CD4-positive, alpha-beta T cell (primary cell): ENCODE measurements around the gene STRN4. TPM values are rescaled to one million over a fixed set of nuclear protein-coding genes. Genes with fewer than 3 reads are reported as not detected.

Experiments used
- ATAC-seq: fragments of 200-7000 bp; cut with Tn5 transposase; one replicate; pipeline ENCODE4 v1.10.0; 2022; ENCODE audit warnings: mild to moderate bottlenecking; ENCODE audit not compliant: poor library complexity
- CTCF ChIA-PET: fragments of 350-600 bp; sonication (Branson Sonifier 250); formaldehyde crosslinking; loops from one replicate; lab custom pipeline; 2021; ENCODE audit warnings: antibody characterized with exemption, inconsistent platforms; lab: Charles Lee
- POLR2A ChIA-PET: fragments of 350-600 bp; sonication (Branson Sonifier 250); formaldehyde crosslinking; loops from one replicate; lab custom pipeline; 2021; ENCODE audit warnings: antibody characterized with exemption, inconsistent platforms; lab: Charles Lee
- DNase-seq, 14 experiments: peaks; one replicate each; pipeline ENCODE4 v3.0.0-alpha.2; 2013 to 2020; ENCODE audit warnings: mixed read lengths in 2 of 14
- H3K27ac ChIP-seq, 2 donors: one replicate each; pipeline versions ENCODE4 v1.5.1 to v1.7.0; 2013; ENCODE audit warnings: low read length in 2 of 2, low read depth in 1 of 2, mild to moderate bottlenecking in 1 of 2
- H3K27me3 ChIP-seq, 2 experiments: 1 replicate in 1 of 2; 2 replicates in 1 of 2; pipeline versions ENCODE4 v1.6.1 to v1.7.0; 2013; ENCODE audit warnings: low read length in 2 of 2, control low read depth in 1 of 2, mild to moderate bottlenecking in 1 of 2, moderate library complexity in 1 of 2; ENCODE audit not compliant: insufficient read depth in 2 of 2, control insufficient read depth in 1 of 2
- H3K36me3 ChIP-seq: one replicate; pipeline ENCODE4 v1.6.1; 2013; ENCODE audit warnings: low read length, control low read depth; ENCODE audit not compliant: insufficient read depth
- H3K4me1 ChIP-seq: one replicate; pipeline ENCODE4 v1.6.1; 2013; ENCODE audit warnings: low read length, control low read depth; ENCODE audit not compliant: insufficient read depth
- H3K4me3 ChIP-seq: one replicate; pipeline ENCODE4 v1.5.1; 2013; ENCODE audit warnings: mild to moderate bottlenecking, low read length, moderate library complexity
- H3K9me3 ChIP-seq, 2 experiments: 1 replicate in 1 of 2; 2 replicates in 1 of 2; pipeline versions ENCODE4 v1.6.1 to v1.7.0; 2013; ENCODE audit warnings: low read length in 2 of 2, mild to moderate bottlenecking in 2 of 2, control low read depth in 1 of 2, moderate library complexity in 1 of 2; ENCODE audit not compliant: control insufficient read depth in 1 of 2, insufficient read depth in 1 of 2
- H3K27ac Mint-ChIP-seq: one replicate; pipeline ENCODE4 v1.8.0; 2020; ENCODE audit warnings: mixed read lengths
- H3K27me3 Mint-ChIP-seq: one replicate; pipeline ENCODE4 v1.8.0; 2021; ENCODE audit warnings: mixed read lengths
- H3K36me3 Mint-ChIP-seq: one replicate; pipeline ENCODE4 v1.8.0; 2021; ENCODE audit warnings: low read depth, mixed read lengths
- H3K4me1 Mint-ChIP-seq: one replicate; pipeline ENCODE4 v1.8.0; 2021; ENCODE audit warnings: low read depth, mixed read lengths
- H3K4me3 Mint-ChIP-seq: one replicate; pipeline ENCODE4 v1.8.0; 2020; ENCODE audit warnings: mild to moderate bottlenecking, mixed read lengths
- H3K9me3 Mint-ChIP-seq: one replicate; pipeline ENCODE4 v1.8.0; 2020; ENCODE audit warnings: mixed read lengths
- intact Hi-C, 2 experiments: fragments of 100-400 bp; cut with DNase I in 1 of 2; cut with micrococcal nuclease in 1 of 2; formaldehyde crosslinking; loops; one replicate each; pipeline versions ENCODE4 v1.15.1 to v1.9.0; 2023 to 2025; cut with DNase I, micrococcal nuclease
- total RNA-seq, 174 experiments: library from RNA in 2 of 174; stranded (reverse) in 2 of 174; gene quantifications; one replicate each; pipeline ENCODE4 v1.2.3 and lab custom pipeline; 2021 to 2026
- TF ChIP-seq, protein P1 (sequence below): fragments of 200-600 bp; IDR thresholded peaks from one replicate; pipeline ENCODE4 v1.8.0; 2022; ENCODE audit warnings: antibody characterized with exemption, mild to moderate bottlenecking

STRN4 gene
- total RNA-seq, 2 experiments from 2014 or later: 90.0 to 94.0 TPM

DNA sequence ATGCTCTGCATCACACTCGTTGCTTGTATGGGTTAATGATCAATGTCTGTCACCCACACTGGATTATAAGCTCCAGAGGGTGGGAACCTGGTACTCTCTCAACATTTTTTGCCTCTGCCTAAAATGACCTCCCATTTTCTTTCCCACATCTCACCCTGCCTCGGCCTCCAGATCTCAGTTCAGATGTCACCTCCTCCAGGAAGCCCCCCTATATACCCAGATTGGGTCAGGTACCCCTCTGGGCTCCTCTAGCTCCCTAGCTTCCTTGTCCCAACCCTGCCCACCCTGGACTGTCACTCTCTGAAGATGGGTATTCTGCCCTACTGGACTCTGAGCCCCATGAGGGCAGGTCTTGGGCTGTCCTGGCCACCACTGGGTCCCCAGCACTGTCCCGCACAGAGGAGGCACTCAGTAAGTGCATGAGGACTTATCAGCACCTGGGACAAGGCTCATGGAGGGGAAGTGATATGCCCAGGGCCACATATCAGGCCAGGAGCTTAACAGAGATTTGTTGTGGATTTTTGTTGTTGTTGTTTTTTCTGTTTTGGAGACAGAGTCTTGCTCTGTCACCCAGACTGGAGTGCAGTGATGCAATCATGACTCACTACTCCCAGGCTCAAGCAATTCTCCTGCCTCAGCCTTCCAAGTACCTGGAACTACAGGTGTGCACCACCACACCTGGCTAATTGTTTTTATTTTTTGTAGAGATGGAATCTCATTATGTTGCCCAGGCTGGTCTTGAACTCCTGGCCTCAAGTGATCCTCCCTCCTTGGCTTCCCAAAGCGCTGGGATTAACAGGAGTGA is 53.1 kb downstream of the STRN4 start:
- H3K27ac Mint-ChIP-seq: peak overlapping the region; percentile 42
- CTCF ChIA-PET: interaction anchor here (0.6 kb wide), 1 partner anchor 75 kb away, joined by 3 read pairs; no protein-coding TSS in a partner anchor
- H3K27ac ChIP-seq: no peak overlapping the region
- TF ChIP-seq, protein P1, sequence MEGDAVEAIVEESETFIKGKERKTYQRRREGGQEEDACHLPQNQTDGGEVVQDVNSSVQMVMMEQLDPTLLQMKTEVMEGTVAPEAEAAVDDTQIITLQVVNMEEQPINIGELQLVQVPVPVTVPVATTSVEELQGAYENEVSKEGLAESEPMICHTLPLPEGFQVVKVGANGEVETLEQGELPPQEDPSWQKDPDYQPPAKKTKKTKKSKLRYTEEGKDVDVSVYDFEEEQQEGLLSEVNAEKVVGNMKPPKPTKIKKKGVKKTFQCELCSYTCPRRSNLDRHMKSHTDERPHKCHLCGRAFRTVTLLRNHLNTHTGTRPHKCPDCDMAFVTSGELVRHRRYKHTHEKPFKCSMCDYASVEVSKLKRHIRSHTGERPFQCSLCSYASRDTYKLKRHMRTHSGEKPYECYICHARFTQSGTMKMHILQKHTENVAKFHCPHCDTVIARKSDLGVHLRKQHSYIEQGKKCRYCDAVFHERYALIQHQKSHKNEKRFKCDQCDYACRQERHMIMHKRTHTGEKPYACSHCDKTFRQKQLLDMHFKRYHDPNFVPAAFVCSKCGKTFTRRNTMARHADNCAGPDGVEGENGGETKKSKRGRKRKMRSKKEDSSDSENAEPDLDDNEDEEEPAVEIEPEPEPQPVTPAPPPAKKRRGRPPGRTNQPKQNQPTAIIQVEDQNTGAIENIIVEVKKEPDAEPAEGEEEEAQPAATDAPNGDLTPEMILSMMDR: no peak
- DNase-seq (no peak), ATAC-seq (no peak)
- intact Hi-C loops: no loop called here
- H3K36me3 Mint-ChIP-seq: peaks cover 92% of the 10 kb centered on the region
- H3K36me3 ChIP-seq: peaks cover 97% of the 10 kb centered on the region
- no peak overlapping the region for H3K4me3 Mint-ChIP-seq
- no peaks in the 10 kb centered on the region for H3K27me3 Mint-ChIP-seq
- H3K27me3 ChIP-seq: no peaks in the 10 kb centered on the region
- peaks cover 4% of the 10 kb centered on the region for H3K4me1 Mint-ChIP-seq
- H3K9me3 Mint-ChIP-seq: no peaks in the 10 kb centered on the region
- no peak overlapping the region for H3K4me3 ChIP-seq
- no peaks in the 10 kb centered on the region for H3K4me1 ChIP-seq
- no peaks in the 10 kb centered on the region for H3K9me3 ChIP-seq
- POLR2A ChIA-PET: interaction anchor here (1.1 kb wide), 1 partner anchor 21 kb away, joined by 3 read pairs; no protein-coding TSS in a partner anchor

DNA sequence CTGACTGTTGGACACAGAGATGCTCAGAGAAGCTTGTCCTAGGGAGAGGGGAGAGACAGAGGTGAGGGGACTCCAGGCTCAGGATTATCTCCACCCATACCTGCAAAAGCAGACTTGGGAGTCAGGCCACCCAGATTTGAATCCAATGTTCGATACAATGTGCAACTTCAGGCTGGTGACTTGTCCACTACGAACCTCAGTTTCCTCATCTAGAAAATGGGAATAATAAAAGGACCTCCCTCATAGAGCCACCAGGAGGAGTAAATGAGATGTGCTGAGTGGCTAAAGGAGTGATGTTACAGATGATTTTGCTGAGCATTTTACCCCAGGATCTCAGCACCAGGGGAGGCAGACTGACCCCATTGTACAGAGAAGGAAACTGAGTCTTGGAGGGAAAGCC is 54.3 kb downstream of the STRN4 start:
- Histone ChIP-seq H3K27ac (peak overlapping the region in 1 of 2 donors; percentile 29), H3K27me3 (no peaks in the 10 kb centered on the region), H3K4me3 (no peak overlapping the region), H3K36me3 (peaks cover 96% of the 10 kb centered on the region), H3K4me1 (no peaks in the 10 kb centered on the region), H3K9me3 (no peaks in the 10 kb centered on the region)
- Mint-ChIP-seq H3K4me1 (peaks cover 4% of the 10 kb centered on the region), H3K27me3 (no peaks in the 10 kb centered on the region), H3K27ac (peak overlapping the region; percentile 42), H3K4me3 (no peak overlapping the region), H3K9me3 (no peaks in the 10 kb centered on the region), H3K36me3 (peaks cover 92% of the 10 kb centered on the region)
- ChIA-PET CTCF (no interaction called here), POLR2A (interaction anchor here (1.7 kb wide), 1 partner anchor 31 kb away, joined by 6 read pairs; the partner anchor contains the start of gene DACT3)
- intact Hi-C loops: no loop called here
- no peak for DNase-seq
- no peak for ATAC-seq
- TF ChIP-seq, protein P1: no peak

DNA sequence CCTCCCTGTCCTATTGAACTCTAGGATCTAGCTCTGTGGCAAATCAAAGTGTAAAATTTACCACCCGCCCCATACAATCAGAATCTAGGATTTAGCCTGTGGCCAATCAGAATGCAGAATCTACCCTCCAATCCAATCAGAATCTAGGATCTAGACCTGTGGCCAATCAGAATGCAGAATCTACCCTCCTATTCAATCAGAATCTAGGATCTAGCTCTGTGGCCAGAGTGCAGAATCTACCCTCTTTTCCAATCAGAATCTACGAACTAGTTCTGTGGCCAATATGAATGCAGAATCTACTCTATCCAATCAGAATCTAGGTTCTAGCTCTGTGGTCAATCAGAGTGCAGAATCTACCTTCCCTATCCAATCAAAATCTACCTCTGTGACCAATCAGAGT is 55.1 kb downstream of the STRN4 start:
- Histone ChIP-seq H3K4me3 (no peak overlapping the region), H3K27me3 (no peaks in the 10 kb centered on the region), H3K4me1 (no peaks in the 10 kb centered on the region), H3K36me3 (peaks cover 91% of the 10 kb centered on the region), H3K27ac (no peak overlapping the region), H3K9me3 (no peaks in the 10 kb centered on the region)
- no peak for DNase-seq
- H3K4me1 Mint-ChIP-seq: peaks cover 4% of the 10 kb centered on the region
- no peak overlapping the region for H3K4me3 Mint-ChIP-seq
- TF ChIP-seq, protein P1: no peak
- peaks cover 88% of the 10 kb centered on the region for H3K36me3 Mint-ChIP-seq
- ChIA-PET POLR2A (interaction anchor here (1.2 to 1.7 kb wide), 2 partner anchors 23 to 30 kb away, joined by 3 to 6 read pairs; partner anchors contain the start of gene DACT3), CTCF (interaction anchor here (0.9 to 1.0 kb wide), 2 partner anchors 14 to 38 kb away, joined by 3 to 4 read pairs; no protein-coding TSS in a partner anchor)
- ATAC-seq: no peak
- intact Hi-C loops: no loop called here
- H3K9me3 Mint-ChIP-seq: no peaks in the 10 kb centered on the region
- no peaks in the 10 kb centered on the region for H3K27me3 Mint-ChIP-seq
- H3K27ac Mint-ChIP-seq: no peak overlapping the region
